Islet of Langerhans (tissue), 1 donor: ENCODE results near the gene CXCR4.
A peak's percentile ranks its signal among the peaks of the same experiment; 100 is the strongest.

Experiments used
- FAIRE-seq: peaks from one replicate; lab custom pipeline; 2011; peaks lifted over from hg19 to GRCh38; lab: Jason Lieb, UNC

Gene CXCR4

GRCh38 chr2:136117909-136118818 is at the start of gene CXCR4:
Gene CXCR4 (minus strand): TSS chr2:136118149. CDS start chr2:136118060, 89 bp downstream.
- FAIRE-seq: no peak

- FAIRE-seq: no peak
Measured at GRCh38 chr2:136164280-136164776, 46.4 kb upstream of the CXCR4 start.

- no peak for FAIRE-seq
Measured at GRCh38 chr2:136162438-136162837, 44.5 kb upstream of the CXCR4 start.

- no peak for FAIRE-seq
Measured at GRCh38 chr2:136156411-136156810, 38.5 kb upstream of the CXCR4 start.

- no peak for FAIRE-seq
Measured at GRCh38 chr2:136154384-136154783, 36.4 kb upstream of the CXCR4 start.

- FAIRE-seq: no peak
Measured at GRCh38 chr2:136151021-136151971, 33.3 kb upstream of the CXCR4 start.

GRCh38 chr2:136149011-136149410 is 31.1 kb upstream of the CXCR4 start:
- FAIRE-seq: no peak

GRCh38 chr2:136146564-136146963 is 28.6 kb upstream of the CXCR4 start:
- FAIRE-seq: no peak

- FAIRE-seq: no peak
Measured at GRCh38 chr2:136143603-136144451, 25.9 kb upstream of the CXCR4 start.

GRCh38 chr2:136141510-136142149 is 23.7 kb upstream of the CXCR4 start:
- FAIRE-seq: peak; percentile 97

- no peak for FAIRE-seq
Measured at GRCh38 chr2:136139631-136140030, 21.7 kb upstream of the CXCR4 start.

GRCh38 chr2:136137982-136138381 is 20.0 kb upstream of the CXCR4 start:
- no peak for FAIRE-seq

GRCh38 chr2:136136931-136137330 is 19.0 kb upstream of the CXCR4 start:
- no peak for FAIRE-seq

GRCh38 chr2:136135921-136136906 is 18.3 kb upstream of the CXCR4 start:
- FAIRE-seq: no peak

- no peak for FAIRE-seq
Measured at GRCh38 chr2:136135462-136135861, 17.5 kb upstream of the CXCR4 start.

GRCh38 chr2:136134126-136134525 is 16.2 kb upstream of the CXCR4 start:
- no peak for FAIRE-seq

- FAIRE-seq: no peak
Measured at GRCh38 chr2:136133586-136133985, 15.6 kb upstream of the CXCR4 start.

- FAIRE-seq: no peak
Measured at GRCh38 chr2:136133176-136133575, 15.2 kb upstream of the CXCR4 start.

GRCh38 chr2:136132825-136133155 is 14.8 kb upstream of the CXCR4 start:
- FAIRE-seq: no peak
